Common myeloid progenitor, CD34-positive (primary cell): ENCODE results near the gene INTS11.
"Not testable (repeated sequence)": the region's sequence is repeated elsewhere in the genome, so short reads cannot be mapped to it uniquely, and the experiment has no call there.

Experiments
- CTCF ChIA-PET: fragments of 350-600 bp; sonication (Branson Sonifier 250); formaldehyde crosslinking; loops from one replicate; lab custom pipeline; 2021; ENCODE audit warnings: antibody characterized with exemption; lab: Charles Lee
- POLR2A ChIA-PET: fragments of 350-600 bp; sonication (Branson Sonifier 250); formaldehyde crosslinking; loops from one replicate; lab custom pipeline; 2021; ENCODE audit warnings: antibody characterized with exemption; lab: Charles Lee
- DNase-seq, 3 donors: peaks; one replicate each; pipeline versions ENCODE4 v3.0.0 to v3.0.0-alpha.2; 2013
- H3K27ac ChIP-seq, 2 experiments: 1 replicate in 1 of 2; 2 replicates in 1 of 2; pipeline ENCODE4 v1.7.0; 2013; ENCODE audit warnings: inconsistent platforms in 2 of 2, low read length in 2 of 2, mild to moderate bottlenecking in 2 of 2, low read depth in 1 of 2, moderate library complexity in 1 of 2; ENCODE audit not compliant: severe bottlenecking in 2 of 2, insufficient read depth in 1 of 2, poor library complexity in 1 of 2
- H3K27me3 ChIP-seq, 5 experiments: replicated peaks in 2 of 5; 1 replicate in 3 of 5; 2 replicates in 2 of 5; pipeline versions ENCODE4 v1.6.1 to v1.7.0; 2013; ENCODE audit warnings: low read length in 4 of 5, mild to moderate bottlenecking in 2 of 5, moderate library complexity in 2 of 5, inconsistent platforms in 1 of 5; ENCODE audit not compliant: insufficient read depth in 5 of 5, control insufficient read depth in 4 of 5
- H3K36me3 ChIP-seq, 4 experiments: 1 replicate in 2 of 4; 2 replicates in 2 of 4; pipeline versions ENCODE4 v1.6.1 to v1.7.0; 2013; ENCODE audit warnings: low read length in 3 of 4, control low read depth in 1 of 4, mild to moderate bottlenecking in 1 of 4; ENCODE audit not compliant: control insufficient read depth in 4 of 4, insufficient read depth in 4 of 4
- H3K4me1 ChIP-seq, 4 experiments: 1 replicate in 3 of 4; 2 replicates in 1 of 4; pipeline versions ENCODE4 v1.6.1 to v1.7.1; 2013; ENCODE audit warnings: low read length in 3 of 4, mild to moderate bottlenecking in 3 of 4, control low read depth in 1 of 4, inconsistent platforms in 1 of 4, moderate library complexity in 1 of 4; ENCODE audit not compliant: control insufficient read depth in 4 of 4, insufficient read depth in 4 of 4; ENCODE audit errors: control extremely low read depth in 1 of 4
- H3K4me3 ChIP-seq, 7 experiments: 1 replicate in 4 of 7; 2 replicates in 3 of 7; pipeline versions ENCODE4 v1.5.1 to v1.7.0; 2013; ENCODE audit warnings: mild to moderate bottlenecking in 7 of 7, low read length in 6 of 7, moderate library complexity in 6 of 7, inconsistent platforms in 2 of 7, low read depth in 2 of 7, control low read depth in 1 of 7; ENCODE audit not compliant: insufficient read depth in 4 of 7, control insufficient read depth in 1 of 7; ENCODE audit errors: extremely low read depth in 1 of 7
- H3K9me3 ChIP-seq, 5 experiments: 1 replicate in 4 of 5; 2 replicates in 1 of 5; pipeline versions ENCODE4 v1.6.1 to v1.7.1; 2013; ENCODE audit warnings: low read length in 4 of 5, mild to moderate bottlenecking in 2 of 5, inconsistent platforms in 1 of 5, low read depth in 1 of 5, moderate library complexity in 1 of 5; ENCODE audit not compliant: control insufficient read depth in 4 of 5, insufficient read depth in 2 of 5; ENCODE audit errors: control extremely low read depth in 1 of 5
- WGBS: methylation state at CpG from one replicate; pipeline ENCODE4 v1.1.5; 2013; ENCODE audit not compliant: insufficient coverage; 5-methylcytosine and 5-hydroxymethylcytosine counted together

INTS11 gene

DNA sequence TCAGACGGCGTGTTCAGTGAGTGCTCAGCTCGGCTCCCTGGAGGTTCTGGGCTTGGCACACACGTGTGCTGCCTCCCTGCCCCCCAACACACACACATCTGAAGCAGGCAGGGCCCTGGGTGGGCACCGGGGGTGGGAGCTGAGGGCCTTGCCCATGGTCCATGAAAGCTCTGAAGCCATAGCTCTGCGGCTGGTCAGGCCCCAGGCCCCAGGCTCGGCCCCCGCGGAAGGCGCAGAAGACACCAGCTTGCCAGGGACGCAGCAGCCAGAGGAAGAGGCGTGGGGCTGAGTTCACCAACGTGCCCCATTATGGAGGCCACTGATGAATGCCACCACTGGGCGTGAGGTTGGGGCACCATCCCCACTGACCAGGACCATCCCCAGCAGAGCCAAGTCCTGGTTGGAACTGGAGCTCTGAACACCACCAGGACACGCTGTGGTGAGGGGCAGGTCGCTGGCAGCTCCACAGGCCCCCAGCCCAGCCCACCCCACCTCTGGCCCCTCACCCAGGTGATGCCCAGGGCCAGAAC, 46.4 kb upstream of the INTS11 start:
- no peak overlapping the region for H3K4me3 ChIP-seq
- DNase-seq = no peak
- H3K4me1 ChIP-seq = peaks cover 0 to 39% (median 34%) of the 10 kb centered on the region in 4 experiments
- H3K27ac ChIP-seq = no peak overlapping the region
- peaks cover 0 to 15% (median 2%) of the 10 kb centered on the region in 5 experiments for H3K9me3 ChIP-seq
- H3K27me3 ChIP-seq = peaks cover 0 to 23% (median 0%) of the 10 kb centered on the region in 5 experiments
- ChIA-PET CTCF (interaction anchor here (0.9 to 3.7 kb wide), 9 partner anchors 11 to 58 kb away, joined by 3 to 27 read pairs (median 6); partner anchors contain the start of genes CCNL2 and MXRA8), POLR2A (interaction anchor here (1.0 kb wide), 1 partner anchor 17 kb away, joined by 3 read pairs; no protein-coding TSS in a partner anchor)
- H3K36me3 ChIP-seq = peaks cover 0 to 16% (median 5%) of the 10 kb centered on the region in 4 experiments
- WGBS = 86% methylated on average over 9 of the region's 16 CpGs

DNA sequence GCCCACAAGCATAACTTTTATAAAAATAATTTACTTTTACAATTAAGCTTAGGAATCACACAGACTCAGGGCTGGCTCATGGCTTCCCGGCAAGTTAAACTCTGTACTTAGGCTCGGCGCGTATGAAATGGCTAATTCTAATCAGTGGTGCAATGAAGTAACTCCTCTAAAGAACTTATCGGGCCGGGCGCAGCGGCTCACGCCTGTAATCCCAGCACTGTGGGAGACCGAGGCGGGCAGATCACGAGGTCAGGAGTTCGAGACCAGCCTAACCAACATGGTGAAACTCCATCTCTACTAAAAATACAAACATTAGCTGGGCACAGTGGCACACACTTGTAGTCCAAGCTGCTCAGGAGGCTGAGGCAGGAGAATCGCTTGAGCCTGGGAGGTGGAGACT, 45.6 kb upstream of the INTS11 start:
- POLR2A ChIA-PET, H3K4me3 ChIP-seq, H3K27ac ChIP-seq, DNase-seq: not testable (repeated sequence)
- Histone ChIP-seq H3K4me1 (peaks cover 0 to 37% (median 33%) of the 10 kb centered on the region in 4 experiments), H3K36me3 (peaks cover 0 to 16% (median 5%) of the 10 kb centered on the region in 4 experiments), H3K9me3 (peaks cover 0 to 15% (median 2%) of the 10 kb centered on the region in 5 experiments), H3K27me3 (peaks cover 0 to 26% (median 0%) of the 10 kb centered on the region in 5 experiments)
- WGBS = 98% methylated on average over 10 of the region's 14 CpGs
- CTCF ChIA-PET = interaction anchor here (1.8 to 3.7 kb wide), 2 partner anchors 11 to 17 kb away, joined by 6 to 27 read pairs; no protein-coding TSS in a partner anchor

DNA sequence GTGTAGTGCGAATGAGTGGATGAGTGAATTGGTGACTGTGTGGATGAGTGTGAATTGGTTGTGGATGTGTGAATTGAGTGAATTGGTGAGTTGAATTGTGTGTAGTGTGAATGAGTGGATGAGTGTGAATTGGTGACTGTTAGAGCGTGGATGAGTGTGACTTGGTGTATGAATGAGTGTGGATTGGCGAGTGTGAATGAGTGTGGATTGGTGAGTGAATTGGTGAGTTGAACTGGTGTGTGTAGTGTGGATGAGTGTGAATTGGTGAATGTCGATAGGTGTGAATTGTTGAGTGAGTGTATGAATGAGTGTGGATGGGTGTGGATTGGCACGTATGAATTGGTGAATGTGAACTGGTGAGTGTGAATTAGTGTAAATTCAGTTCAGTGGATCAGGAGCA, 42.9 kb upstream of the INTS11 start:
- peaks cover 0 to 32% (median 0%) of the 10 kb centered on the region in 5 experiments for H3K27me3 ChIP-seq
- ChIA-PET POLR2A (no interaction called here), CTCF (no interaction called here)
- WGBS = 98% methylated on average over 4 of the region's 5 CpGs
- peaks cover 0 to 19% (median 18%) of the 10 kb centered on the region in 4 experiments for H3K4me1 ChIP-seq
- DNase-seq = peak in 2 of 3 donors; percentile 37 to 73
- H3K36me3 ChIP-seq = peaks cover 0 to 5% (median 0%) of the 10 kb centered on the region in 4 experiments
- H3K27ac ChIP-seq = no peak overlapping the region
- no peak overlapping the region for H3K4me3 ChIP-seq
- peaks cover 0 to 15% (median 2%) of the 10 kb centered on the region in 5 experiments for H3K9me3 ChIP-seq

DNA sequence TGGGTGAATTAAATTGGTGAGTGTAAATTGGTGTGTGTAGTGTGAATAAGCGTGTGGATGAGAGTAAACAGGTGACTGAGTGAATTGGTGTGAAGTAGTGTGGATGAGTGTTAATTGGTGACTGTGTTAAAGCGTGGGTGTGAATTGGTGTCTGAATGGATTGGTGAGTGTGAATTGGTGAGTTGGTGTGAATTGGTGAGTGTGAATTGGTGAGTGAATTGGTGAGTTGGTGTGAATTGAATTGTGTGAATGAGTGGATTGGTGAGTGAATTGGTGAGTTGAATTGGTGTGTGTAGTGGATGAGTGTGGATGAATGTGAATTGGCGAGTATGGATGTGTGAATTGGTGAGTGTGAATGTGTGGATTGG, 42.2 kb upstream of the INTS11 start:
- H3K9me3 ChIP-seq = peaks cover 0 to 15% (median 2%) of the 10 kb centered on the region in 5 experiments
- peaks cover 0 to 5% (median 0%) of the 10 kb centered on the region in 4 experiments for H3K36me3 ChIP-seq
- 100% methylated on average over 3 of the region's 3 CpGs for WGBS
- ChIA-PET CTCF (no interaction called here), POLR2A (no interaction called here)
- H3K27me3 ChIP-seq = peaks cover 0 to 38% (median under 1%) of the 10 kb centered on the region in 5 experiments
- DNase-seq = peak in 2 of 3 donors; percentile 55 to 80
- no peak overlapping the region for H3K4me3 ChIP-seq
- no peak overlapping the region for H3K27ac ChIP-seq
- H3K4me1 ChIP-seq = peaks cover 0 to 12% (median 11%) of the 10 kb centered on the region in 4 experiments

DNA sequence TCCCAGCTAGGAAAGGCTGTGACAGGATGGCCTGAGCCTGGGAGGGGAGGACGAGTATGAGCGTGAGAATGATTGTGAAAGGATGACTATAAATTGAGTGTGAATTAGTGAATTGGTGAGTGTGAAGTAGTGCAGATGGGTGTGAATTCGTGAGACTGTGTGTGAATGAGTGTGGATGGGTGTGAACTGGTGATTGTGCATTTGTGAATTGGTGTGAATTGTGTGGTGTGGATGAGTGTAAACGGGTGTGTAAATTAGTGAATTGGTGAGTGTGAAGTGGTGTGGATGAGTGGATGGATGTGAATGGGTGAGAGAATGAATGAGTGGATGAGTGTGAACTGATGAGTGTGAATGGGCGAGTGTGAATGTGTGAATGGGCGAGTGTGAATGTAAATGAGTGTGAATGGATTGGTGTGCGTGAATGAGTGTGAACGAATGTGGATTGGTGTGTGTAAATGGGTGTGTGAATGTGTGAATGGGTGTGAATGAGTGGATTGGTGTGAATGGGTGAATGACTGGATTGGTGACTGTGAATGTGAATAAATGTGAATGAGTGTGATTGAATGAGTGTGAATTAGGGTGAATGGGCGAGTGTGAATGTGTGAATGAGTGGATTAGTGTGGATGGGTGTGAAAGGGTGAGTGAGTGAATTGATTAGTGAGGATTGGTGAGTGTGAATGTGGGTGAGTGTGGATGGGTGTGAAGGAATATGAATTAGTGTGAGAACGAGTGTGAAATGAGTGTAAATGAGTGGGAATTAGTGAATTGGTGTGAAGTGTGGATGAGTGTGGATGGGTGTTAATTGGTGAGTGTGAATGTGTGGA, 41.6 kb upstream of the INTS11 start:
- H3K4me3 ChIP-seq = no peak overlapping the region
- ChIA-PET POLR2A (no interaction called here), CTCF (interaction anchor here (1.2 kb wide), 1 partner anchor 8 kb away, joined by 3 read pairs; no protein-coding TSS in a partner anchor)
- WGBS = 86% methylated on average over 10 of the region's 10 CpGs
- H3K4me1 ChIP-seq = peaks cover 0 to 6% (median 5%) of the 10 kb centered on the region in 4 experiments
- peaks cover 0 to 15% (median 2%) of the 10 kb centered on the region in 5 experiments for H3K9me3 ChIP-seq
- no peaks in the 10 kb centered on the region for H3K36me3 ChIP-seq
- no peak overlapping the region for H3K27ac ChIP-seq
- DNase-seq = peak in 1 of 3 donors; percentile 44
- peaks cover 0 to 44% (median 5%) of the 10 kb centered on the region in 5 experiments for H3K27me3 ChIP-seq

DNA sequence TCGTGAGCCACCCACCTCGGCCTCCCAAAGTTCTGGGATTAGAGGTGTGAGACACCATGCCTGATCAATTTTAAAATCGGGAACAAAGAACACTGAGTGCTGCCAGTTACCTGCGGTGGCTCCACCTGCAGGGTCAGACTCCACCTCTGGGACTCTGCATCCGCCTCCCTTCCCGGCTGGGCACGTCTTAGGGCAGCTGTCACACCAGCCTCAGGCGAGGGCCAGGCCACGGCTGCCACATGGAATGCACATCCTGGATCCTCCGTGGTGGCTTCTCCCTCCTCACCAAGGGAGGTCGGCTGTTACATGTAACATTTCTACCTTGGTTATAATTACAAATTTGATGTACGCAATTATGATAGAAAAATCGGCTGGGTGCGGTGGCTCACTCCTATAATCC, 39.8 kb upstream of the INTS11 start:
- Histone ChIP-seq H3K36me3 (no peaks in the 10 kb centered on the region), H3K27ac (no peak overlapping the region), H3K9me3 (peaks cover 0 to 15% (median 2%) of the 10 kb centered on the region in 5 experiments), H3K4me3 (no peak overlapping the region), H3K27me3 (peaks cover 0 to 58% (median 14%) of the 10 kb centered on the region in 5 experiments), H3K4me1 (no peaks in the 10 kb centered on the region)
- ChIA-PET CTCF (interaction anchor here (1.3 kb wide), 1 partner anchor 72 kb away, joined by 4 read pairs; no protein-coding TSS in a partner anchor), POLR2A (no interaction called here)
- DNase-seq = no peak
- WGBS = 91% methylated on average over 11 of the region's 14 CpGs
